Bronchial epithelial cell (primary cell): Measurements from ENCODE around the gene EPX. TPM values are rescaled to one million over a fixed set of nuclear protein-coding genes. Genes with fewer than 3 reads are reported as not detected.

Experiments
- DNase-seq: peaks from one replicate; pipeline ENCODE4 v3.0.0-alpha.2; 2010; ENCODE audit warnings: low read depth
- FAIRE-seq: peaks from 2 replicates; lab custom pipeline; 2011; peaks lifted over from hg19 to GRCh38; lab: Jason Lieb, UNC
- H3K27me3 ChIP-seq: 2 replicates; pipeline ENCODE4 v1.5.1; 2011; ENCODE audit warnings: low read length; ENCODE audit not compliant: control insufficient read depth, insufficient read depth
- H3K36me3 ChIP-seq: 2 replicates; pipeline ENCODE4 v1.5.1; 2011; ENCODE audit warnings: low read length; ENCODE audit not compliant: control insufficient read depth, insufficient read depth
- H3K4me3 ChIP-seq: 2 replicates; pipeline ENCODE4 v1.5.1; 2011; ENCODE audit warnings: mild to moderate bottlenecking, low read depth, low read length, control low read depth
- total RNA-seq: library from RNA; depleted of rRNA; stranded (reverse); fragments of >200 nt; gene quantifications from 2 replicates; pipeline ENCODE4 v1.2.1, GENCODE V29; 2014
- TF ChIP-seq, protein P1 (sequence below): IDR thresholded peaks from 2 replicates; pipeline ENCODE4 v1.5.1; 2011; ENCODE audit warnings: mild to moderate bottlenecking, moderate library complexity, low read length, control low read depth, inconsistent platforms; ENCODE audit not compliant: insufficient read depth, severe bottlenecking

EPX gene
- total RNA-seq, 1 donor from 2014 or later: not detected

- no peak for FAIRE-seq
- TF ChIP-seq, protein P1, sequence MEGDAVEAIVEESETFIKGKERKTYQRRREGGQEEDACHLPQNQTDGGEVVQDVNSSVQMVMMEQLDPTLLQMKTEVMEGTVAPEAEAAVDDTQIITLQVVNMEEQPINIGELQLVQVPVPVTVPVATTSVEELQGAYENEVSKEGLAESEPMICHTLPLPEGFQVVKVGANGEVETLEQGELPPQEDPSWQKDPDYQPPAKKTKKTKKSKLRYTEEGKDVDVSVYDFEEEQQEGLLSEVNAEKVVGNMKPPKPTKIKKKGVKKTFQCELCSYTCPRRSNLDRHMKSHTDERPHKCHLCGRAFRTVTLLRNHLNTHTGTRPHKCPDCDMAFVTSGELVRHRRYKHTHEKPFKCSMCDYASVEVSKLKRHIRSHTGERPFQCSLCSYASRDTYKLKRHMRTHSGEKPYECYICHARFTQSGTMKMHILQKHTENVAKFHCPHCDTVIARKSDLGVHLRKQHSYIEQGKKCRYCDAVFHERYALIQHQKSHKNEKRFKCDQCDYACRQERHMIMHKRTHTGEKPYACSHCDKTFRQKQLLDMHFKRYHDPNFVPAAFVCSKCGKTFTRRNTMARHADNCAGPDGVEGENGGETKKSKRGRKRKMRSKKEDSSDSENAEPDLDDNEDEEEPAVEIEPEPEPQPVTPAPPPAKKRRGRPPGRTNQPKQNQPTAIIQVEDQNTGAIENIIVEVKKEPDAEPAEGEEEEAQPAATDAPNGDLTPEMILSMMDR: no peak
- Histone ChIP-seq H3K27me3 (peaks cover 17% of the 10 kb centered on the region), H3K4me3 (no peak overlapping the region), H3K36me3 (no peaks in the 10 kb centered on the region)
- no peak for DNase-seq
Observed at GRCh38 chr17:58153046-58153445, 39.5 kb upstream of the EPX start.

DNA sequence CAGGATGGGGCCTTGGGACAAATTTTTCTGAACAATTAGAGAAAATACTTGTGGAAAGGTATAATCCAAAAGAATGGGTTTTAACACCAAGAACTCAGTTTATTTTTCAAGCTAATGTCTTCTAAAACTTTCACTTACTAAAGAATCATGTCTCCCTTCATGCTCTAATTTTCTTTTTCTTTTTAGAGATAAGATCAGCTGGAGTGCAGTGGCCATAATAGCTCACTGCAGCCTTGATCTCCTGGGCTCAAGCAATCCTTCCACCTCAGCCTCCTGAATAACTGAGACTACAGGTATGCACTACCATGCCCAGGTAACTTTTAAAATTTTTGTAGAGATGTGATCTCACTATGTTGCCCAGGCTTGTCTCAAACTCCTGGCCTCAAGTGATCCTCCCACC, 38.9 kb upstream of the EPX start:
- TF ChIP-seq, protein P1: no peak
- Histone ChIP-seq H3K27me3 (peaks cover 16% of the 10 kb centered on the region), H3K4me3 (no peak overlapping the region), H3K36me3 (no peaks in the 10 kb centered on the region)
- FAIRE-seq (no peak), DNase-seq (no peak)

GRCh38 chr17:58156839-58157803, 35.4 kb upstream of the EPX start:
- DNase-seq: no peak
- TF ChIP-seq, protein P1: no peak
- peak overlapping the region; percentile 4 for H3K4me3 ChIP-seq
- FAIRE-seq: no peak
- no peaks in the 10 kb centered on the region for H3K36me3 ChIP-seq
- peaks cover 16% of the 10 kb centered on the region for H3K27me3 ChIP-seq

- TF ChIP-seq, protein P1: no peak
- peaks cover 16% of the 10 kb centered on the region for H3K27me3 ChIP-seq
Observed at GRCh38 chr17:58158181-58158580, 34.3 kb upstream of the EPX start.

DNA sequence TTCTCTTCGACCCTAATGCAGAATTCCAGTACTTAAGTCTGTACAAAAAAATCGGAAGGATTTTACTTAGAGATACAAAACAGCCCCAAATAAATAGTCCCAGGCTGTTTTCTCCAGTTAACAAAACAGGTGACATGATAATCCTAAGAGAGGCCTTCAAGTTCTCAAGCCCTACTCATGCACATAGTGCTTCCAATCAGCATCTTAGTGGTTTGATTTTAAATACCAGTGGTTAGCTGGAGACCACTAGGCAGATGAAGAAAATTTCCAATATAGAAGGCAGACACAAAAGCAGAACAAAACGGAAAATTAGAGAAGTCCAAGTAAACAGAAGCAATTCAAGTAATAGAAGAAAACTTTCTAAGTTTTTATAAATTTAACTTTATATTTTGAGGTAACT, 31.0 kb upstream of the EPX start:
- TF ChIP-seq, protein P1: no peak
- DNase-seq (no peak), FAIRE-seq (no peak)
- Histone ChIP-seq H3K27me3 (peaks cover 14% of the 10 kb centered on the region), H3K4me3 (no peak overlapping the region), H3K36me3 (no peaks in the 10 kb centered on the region)

More at GRCh38 chr17:58158181-58158580, 34.3 kb upstream of the EPX start:
- H3K4me3 ChIP-seq: no peak overlapping the region
- DNase-seq (no peak), FAIRE-seq (no peak)
- no peaks in the 10 kb centered on the region for H3K36me3 ChIP-seq
